C4-2B (cell line): ENCODE results near the gene NKTR.
A peak's percentile ranks its signal among the peaks of the same experiment; 100 is the strongest.

Experiments
- H3K27ac ChIP-seq: fragments of 450-650 bp; 2 replicates; pipeline ENCODE4 v1.5.1; 2017
- ZFX ChIP-seq: fragments of 450-650 bp; IDR thresholded peaks from 2 replicates; pipeline ENCODE4 v1.6.1; 2017
- TF ChIP-seq, protein P1 (sequence below): fragments of 450-650 bp; conservative IDR thresholded peaks from 2 replicates; pipeline ENCODE4 v1.5.1; 2017; ENCODE audit warnings: mild to moderate bottlenecking

Gene NKTR

DNA sequence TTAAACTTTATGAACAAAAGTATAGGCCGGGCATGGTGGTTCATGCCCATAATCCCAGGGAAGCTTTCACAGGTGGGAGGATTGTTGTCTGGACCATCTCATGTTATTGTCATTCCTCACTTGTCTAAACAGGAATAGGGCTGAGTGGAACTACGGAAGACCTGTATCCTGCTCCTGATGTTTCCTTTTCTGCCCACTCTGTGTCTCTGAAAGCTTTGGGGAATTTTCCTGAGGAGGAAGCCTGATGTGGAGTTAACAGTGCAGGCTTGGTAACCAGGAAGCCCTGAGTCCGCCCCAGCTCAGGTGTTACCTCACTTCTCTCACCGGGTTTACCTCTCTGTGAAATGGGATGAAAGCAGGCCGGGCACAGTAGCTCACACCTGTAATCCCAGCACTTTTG, 11.9 kb upstream of the NKTR start:
- TF ChIP-seq, protein P1, sequence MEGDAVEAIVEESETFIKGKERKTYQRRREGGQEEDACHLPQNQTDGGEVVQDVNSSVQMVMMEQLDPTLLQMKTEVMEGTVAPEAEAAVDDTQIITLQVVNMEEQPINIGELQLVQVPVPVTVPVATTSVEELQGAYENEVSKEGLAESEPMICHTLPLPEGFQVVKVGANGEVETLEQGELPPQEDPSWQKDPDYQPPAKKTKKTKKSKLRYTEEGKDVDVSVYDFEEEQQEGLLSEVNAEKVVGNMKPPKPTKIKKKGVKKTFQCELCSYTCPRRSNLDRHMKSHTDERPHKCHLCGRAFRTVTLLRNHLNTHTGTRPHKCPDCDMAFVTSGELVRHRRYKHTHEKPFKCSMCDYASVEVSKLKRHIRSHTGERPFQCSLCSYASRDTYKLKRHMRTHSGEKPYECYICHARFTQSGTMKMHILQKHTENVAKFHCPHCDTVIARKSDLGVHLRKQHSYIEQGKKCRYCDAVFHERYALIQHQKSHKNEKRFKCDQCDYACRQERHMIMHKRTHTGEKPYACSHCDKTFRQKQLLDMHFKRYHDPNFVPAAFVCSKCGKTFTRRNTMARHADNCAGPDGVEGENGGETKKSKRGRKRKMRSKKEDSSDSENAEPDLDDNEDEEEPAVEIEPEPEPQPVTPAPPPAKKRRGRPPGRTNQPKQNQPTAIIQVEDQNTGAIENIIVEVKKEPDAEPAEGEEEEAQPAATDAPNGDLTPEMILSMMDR, result no peak
- H3K27ac ChIP-seq, result peak overlapping the region; percentile 87; the same call in 1 of the 2 replicates

- peak overlapping the region; percentile 87 for H3K27ac ChIP-seq
- TF ChIP-seq, protein P1, result no peak
- TF ChIP-seq ZFX, result no peak
Measured at GRCh38 chr3:42589382-42590109, 10.9 kb upstream of the NKTR start.

DNA sequence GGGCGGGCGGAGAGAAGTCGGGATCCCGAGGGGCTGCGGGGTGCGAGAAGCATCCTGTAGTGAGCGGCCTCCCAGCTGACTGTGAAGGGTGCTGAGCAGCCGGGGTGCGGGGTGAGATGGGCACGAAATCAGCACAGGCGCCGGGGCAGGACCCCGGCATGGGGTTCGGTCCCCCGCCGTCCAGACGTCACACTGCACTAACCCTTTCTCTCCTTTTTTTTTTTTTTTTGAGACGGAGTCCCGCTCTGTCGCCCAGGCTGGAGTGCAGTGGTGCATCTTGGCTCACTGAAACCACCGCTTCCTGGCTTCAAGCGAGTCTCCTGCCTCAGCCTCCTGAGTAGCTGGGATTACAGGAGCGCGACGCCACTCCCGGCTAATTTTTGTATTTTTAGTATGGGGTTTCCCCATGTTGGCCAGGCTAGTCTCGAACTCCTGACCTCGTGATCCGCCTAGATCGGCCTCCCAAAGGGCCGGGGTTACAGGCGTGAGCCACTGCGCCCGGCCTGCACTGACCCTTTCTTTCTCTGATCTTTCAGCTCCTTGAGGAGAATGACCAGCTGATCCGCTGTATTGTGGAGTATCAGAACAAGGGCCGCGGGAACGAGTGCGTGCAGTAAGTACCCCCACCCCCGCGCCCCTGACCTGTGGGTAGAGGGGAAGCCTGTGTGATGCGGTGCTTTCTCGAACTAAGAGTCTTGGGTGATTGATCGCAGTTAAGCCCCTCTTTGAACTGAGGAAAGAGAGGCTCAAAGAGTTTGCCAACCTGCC, 9.3 kb upstream of the NKTR start:
- TF ChIP-seq ZFX, result no peak
- TF ChIP-seq, protein P1, result no peak

DNA sequence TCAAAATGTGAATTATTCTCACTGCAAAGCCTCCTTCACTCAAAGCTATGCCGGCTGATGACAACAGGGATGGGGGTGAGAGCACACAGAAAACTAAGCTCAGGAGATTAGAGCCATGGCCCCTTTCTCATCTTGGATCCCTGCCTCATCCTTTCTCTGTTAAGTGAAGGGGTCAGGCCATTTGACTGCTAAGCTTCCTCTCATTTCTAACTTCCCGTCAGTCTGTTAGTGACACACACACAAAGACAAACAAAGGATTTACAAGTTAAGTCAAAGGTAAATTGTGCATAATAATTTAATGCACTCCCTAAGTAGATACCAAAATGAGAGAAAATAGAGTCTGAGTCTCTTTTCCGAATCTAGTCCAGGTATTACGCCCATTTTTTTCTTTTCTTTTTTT, 8.7 kb upstream of the NKTR start:
- TF ChIP-seq ZFX, result no peak
- TF ChIP-seq, protein P1, result no peak
- peak overlapping the region; percentile 87 for H3K27ac ChIP-seq

More for the DNA sequence above, 9.3 kb upstream of the NKTR start:
- peak overlapping the region; percentile 87 for H3K27ac ChIP-seq

DNA sequence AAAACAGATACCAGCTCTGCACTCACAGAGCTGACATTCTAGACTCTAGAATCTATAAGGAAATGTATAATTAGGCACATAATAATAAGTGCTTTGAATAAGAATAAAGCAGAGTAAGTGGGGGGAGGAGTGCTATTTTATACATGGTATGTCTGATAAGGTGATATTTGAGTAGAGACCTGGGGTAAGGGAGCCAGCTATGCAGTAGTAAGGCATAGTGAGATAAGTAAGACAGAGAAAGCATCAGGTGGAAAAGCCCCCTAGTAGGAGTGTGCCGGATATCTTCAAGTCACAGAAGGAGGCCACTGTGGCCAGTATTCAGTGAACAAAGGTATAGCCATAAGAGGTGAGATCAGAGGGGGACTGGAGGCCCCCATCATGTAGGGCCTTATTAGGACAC, 6.9 kb upstream of the NKTR start:
- H3K27ac ChIP-seq, result no peak overlapping the region
- TF ChIP-seq ZFX, result no peak
- TF ChIP-seq, protein P1, result no peak

GRCh38 chr3:42595682-42596081, 4.8 kb upstream of the NKTR start:
- TF ChIP-seq, protein P1, result no peak
- H3K27ac ChIP-seq, result no peak overlapping the region

- 0 out of 2 replicates have a peak overlapping the region, but pooled peaks have one; percentile 18 for H3K27ac ChIP-seq
Measured at GRCh38 chr3:42597098-42597497, 3.4 kb upstream of the NKTR start.
